NCI-H524 (cell line): ENCODE measurements around the gene SLC7A14.
A peak's percentile ranks its signal among the peaks of the same experiment; 100 is the strongest.

Source experiments
- DNase-seq, 2 experiments: peaks; one replicate each; lab custom pipeline; 2025; lab: John Stamatoyannopoulos, UW

SLC7A14 gene

DNA sequence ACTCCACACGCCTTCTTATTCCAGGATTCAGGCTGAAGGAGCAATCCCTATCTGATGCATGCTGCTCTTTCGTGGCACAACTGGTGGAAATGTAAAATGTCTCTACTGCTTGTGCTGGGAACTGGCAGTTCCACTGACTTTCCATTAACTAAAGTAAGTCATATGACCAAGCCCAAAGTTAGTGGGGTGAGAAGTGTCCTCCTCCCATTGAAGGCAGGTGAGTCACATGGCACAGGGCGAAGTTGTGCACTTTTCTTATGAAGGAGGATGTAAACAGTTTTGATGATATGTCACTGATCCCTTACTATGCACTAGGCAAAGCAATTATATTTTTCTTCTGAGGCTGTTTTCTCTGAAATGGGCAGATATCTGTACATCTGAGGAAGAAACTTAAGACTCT lies 51.6 kb downstream of the SLC7A14 start:
- no peak for DNase-seq

- DNase-seq, result peak; percentile 51 to 56
Measured at GRCh38 chr3:170532573-170532972, 53.3 kb downstream of the SLC7A14 start.

DNA sequence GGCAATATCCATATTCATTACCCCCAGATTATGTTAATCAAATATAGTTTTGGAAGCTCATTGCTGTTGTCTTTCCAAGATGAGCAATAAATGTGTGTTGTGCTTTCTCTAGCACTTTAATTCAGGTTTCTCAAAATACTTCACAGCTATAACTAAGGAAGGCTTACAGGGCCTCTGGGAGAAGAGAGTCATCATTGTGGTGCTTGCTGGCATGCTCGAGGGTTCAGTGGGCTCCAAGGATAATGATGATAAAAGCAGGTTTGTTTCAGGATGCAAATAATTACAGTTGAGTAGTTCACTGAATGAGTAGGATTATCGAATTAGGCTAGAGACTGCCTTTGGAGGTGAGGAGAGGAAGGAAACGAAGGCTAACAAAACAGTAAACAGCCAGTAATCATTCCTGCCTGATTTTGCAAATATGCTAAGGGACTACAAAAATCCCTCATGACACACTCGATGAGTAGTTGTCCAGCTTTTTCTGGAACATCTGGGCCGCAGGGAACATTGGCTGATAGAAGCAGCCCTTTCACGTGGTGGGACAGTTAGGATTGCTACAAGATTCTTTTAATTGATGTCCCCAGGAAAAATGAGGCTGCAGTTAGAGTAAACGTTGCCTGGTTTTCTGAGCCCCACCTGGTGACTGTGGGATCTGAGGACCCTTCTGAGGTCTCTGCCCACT lies 54.1 kb downstream of the SLC7A14 start:
- DNase-seq, result no peak

DNA sequence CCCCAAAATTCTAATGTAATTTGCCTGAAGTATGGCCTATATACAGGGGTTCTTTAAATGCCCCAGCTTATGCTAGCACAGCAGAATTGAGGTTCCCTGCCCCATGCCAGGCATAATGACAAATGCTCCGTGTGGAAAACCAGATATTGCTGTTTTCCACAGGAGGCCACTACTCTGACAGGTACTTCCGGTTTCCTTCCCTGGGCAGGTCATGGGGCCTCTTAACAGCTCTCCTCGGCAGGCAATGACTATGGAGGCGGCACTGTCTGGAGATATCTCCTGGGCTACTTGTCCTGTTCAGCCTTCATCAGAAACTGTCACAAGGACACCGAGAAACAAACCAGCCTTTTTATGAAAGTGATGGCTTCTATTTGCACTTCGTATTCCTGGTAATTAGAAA lies 54.8 kb downstream of the SLC7A14 start:
- DNase-seq, result no peak

DNA sequence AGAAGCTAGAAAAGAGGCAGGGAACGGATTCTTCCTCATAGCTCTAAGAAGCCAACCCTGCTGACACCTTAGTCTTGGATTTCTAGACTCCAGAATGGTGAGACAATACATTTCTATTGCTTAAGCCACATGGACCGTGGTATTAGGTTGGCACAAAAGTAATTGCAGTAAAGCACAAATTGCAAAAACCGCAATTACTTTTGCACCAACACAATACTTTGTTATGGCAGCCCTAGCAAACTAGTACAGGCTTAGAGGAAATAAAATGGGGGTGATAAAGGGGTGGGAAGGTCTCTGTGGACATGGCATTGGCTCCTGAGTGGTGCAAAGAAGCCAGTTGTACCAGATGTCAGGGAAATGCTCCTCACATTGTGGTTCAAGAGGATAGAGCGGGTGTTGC lies 56.0 kb downstream of the SLC7A14 start:
- DNase-seq, result no peak

- peak in 1 of 2 experiments; percentile 20 for DNase-seq
Measured at GRCh38 chr3:170529346-170529745, 56.5 kb downstream of the SLC7A14 start.

DNA sequence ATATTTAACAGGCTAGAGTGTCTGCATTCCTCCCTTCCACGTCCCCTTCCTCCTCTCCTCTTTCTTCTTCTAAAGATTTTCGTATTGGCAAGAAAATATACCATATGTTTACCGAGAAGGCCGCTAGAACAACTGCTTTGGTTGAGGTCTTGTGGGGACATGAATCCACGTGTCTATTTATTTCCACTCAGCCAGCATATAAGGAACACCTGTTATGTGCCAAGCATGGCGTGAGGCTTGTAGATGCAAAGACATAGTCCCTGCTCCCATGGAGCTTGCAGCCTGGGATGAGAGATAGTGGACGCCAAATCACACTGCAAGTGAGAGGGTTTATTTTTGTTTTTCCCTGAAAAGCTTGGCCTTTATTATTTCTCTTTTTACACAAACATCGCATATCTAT lies 57.1 kb downstream of the SLC7A14 start:
- peak; percentile 28 to 78 for DNase-seq

DNA sequence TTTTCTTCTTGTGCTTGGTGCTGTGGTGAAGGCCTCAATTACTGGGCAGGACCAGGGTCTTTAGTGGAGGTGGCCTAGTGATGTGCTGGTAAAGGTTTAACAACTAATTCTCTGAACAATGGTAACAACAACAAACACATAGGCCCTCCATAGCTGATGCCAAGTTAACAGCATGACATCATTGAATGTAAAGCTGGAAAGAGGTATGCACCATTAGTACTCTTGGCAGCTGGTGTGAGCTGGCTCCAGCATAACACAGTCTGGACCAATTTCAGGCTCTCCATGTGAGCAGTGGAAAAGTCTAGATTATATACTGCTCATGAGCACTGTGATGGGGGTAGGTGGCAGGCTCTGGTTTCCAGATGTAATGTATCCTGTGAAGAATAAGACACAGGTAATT lies 61.8 kb downstream of the SLC7A14 start:
- DNase-seq, result no peak

GRCh38 chr3:170523248-170523647 lies 62.6 kb downstream of the SLC7A14 start:
- no peak for DNase-seq

DNA sequence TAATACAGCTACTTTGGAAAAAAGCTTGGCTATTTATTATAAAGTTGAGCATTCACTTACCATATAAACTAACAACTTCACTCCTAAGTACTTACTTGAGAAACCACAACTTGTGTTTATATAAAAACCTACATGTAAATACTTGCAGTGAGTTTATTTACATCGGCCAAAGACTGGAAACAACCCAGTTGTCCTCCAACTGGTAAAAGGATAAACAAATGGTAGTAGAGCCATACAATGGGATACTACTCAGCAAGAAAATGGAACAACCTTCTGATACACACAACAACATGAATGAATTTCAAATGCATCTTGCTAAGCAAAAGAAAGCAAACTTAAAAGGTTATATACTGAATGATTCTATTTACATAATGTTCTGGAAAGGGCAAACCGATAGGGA lies 63.7 kb downstream of the SLC7A14 start:
- DNase-seq, result no peak

GRCh38 chr3:170520996-170521395 lies 64.9 kb downstream of the SLC7A14 start:
- DNase-seq, result no peak

DNA sequence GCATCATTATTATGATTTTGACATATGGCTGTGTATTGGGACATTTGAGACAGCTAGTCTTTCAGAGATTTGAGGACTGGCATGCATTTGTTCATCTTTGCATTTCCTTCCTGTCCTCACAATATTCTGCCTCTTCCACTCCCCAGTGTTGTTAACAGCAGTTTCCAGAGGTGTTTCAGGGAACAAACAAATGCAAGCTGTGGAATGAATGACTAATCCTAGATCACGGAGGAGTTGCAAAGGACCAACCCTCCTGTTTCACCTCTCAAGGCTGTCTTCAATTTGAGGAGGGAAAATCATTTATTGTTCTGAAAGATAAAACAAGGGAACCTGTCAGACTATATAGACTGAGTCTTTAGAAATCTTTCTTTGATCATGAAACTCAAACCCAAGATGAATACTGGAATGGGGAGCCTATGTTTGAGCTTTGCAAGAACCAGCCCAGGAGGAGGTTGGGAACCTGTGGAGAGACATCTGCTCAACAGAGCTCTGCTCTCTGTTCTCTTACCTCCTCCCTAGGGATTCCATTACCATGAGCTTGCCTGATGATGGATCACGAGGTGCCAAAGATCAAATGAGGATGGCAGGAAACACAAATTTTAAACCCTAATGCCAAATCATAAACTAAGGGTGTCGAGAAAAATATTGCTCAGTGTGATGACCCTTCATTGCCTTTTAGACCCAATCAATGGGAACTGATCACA lies 68.5 kb downstream of the SLC7A14 start:
- DNase-seq, result no peak

GRCh38 chr3:170513642-170514041 lies 72.2 kb downstream of the SLC7A14 start:
- DNase-seq, result no peak

DNA sequence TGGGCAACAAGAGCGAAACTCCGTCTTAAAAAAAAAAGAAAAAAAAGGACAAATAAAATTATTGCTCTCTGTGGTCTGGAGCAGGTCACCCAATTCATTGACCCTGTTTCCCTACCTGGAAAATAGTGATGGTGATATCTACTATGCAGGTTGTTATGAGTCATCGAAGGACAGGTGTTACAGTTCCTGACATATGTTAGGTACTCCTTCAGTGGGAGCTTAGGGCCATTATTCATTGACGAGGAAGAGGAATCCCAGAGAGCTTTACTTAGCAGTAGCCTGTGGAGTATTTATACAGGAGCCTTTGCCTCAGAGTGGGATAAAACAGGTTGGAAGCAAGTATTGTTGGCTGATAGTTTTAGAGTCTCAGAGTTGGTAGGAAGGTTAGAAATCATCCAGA lies 74.5 kb downstream of the SLC7A14 start:
- DNase-seq, result peak in 1 of 2 experiments; percentile 47

GRCh38 chr3:170508839-170509238 lies 77.0 kb downstream of the SLC7A14 start:
- DNase-seq, result no peak

DNA sequence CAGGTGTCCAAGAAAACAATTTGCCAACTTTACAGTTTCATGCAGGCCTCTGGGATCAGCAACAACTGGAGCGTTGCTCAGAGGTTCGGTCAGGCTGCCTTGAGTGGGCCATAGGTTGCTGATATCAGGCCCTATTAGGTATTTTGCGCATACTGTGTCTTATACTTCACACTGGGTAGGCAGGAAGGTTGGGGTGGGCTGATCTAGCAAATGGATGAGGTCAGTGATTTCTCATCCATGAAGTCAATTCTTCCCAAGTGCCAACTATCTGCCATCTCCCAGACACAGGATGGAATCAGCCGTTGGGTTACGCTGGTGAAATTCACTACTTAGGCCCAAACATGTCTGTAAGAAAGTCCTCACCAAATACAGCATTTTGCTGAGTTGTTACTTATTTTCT lies 77.6 kb downstream of the SLC7A14 start:
- no peak for DNase-seq

DNA sequence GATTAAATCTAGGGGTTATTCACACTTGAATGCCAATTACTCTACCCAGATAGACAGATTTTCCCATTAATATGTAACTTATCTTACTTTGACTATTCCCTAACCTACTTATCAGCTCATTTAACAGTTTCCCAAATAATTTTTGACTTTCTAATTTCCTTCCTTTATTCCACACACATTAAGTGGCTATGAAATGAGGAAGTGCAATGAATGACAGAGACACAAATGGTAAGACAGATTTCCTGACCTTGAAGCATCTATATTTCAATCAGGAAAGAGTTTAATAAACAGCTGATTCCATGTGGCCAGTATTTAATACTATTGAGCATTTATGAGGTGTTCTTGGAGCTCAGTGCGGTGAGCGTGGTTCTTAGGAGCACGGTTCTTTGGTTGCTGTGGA lies 78.8 kb downstream of the SLC7A14 start:
- no peak for DNase-seq

DNA sequence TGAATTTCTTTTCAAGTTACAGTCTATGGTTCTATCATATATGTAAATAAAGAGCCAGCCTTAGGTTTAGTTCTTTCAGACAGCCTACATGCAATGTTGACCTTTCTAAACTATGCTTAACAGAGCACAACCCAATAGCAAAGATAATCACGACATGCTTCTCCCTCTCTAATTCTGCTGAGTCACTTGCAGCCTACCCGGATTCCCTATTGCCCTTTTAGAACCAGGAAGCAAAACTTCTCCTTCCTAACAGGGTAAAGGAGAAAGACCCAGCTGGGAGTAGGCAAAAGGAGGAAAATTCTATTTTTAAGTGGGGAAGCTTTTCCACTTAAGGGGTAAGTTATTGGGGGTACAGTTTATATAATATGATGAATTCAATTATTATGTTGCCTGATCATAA lies 79.3 kb downstream of the SLC7A14 start:
- no peak for DNase-seq

DNA sequence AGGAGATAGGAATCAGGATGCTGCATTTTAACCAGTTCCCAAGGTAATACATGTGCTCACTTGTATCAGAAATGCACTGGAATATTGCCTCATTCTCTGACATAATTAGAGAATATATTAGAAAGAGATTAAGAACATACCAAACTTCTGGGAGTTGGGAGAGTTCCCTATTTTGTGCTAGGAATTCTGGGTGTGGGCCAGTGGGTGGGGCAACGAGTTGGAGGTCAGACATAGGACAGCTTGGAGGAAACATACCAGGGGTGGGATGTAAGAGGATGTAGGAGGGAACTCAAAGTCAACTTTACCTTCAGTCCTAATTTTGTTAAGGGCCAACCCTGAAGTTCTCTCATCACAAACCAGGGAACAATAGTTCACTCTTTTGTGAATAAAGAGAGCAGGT lies 83.6 kb downstream of the SLC7A14 start:
- DNase-seq, result no peak

- no peak for DNase-seq
Measured at GRCh38 chr3:170500995-170501394, 84.9 kb downstream of the SLC7A14 start.

DNA sequence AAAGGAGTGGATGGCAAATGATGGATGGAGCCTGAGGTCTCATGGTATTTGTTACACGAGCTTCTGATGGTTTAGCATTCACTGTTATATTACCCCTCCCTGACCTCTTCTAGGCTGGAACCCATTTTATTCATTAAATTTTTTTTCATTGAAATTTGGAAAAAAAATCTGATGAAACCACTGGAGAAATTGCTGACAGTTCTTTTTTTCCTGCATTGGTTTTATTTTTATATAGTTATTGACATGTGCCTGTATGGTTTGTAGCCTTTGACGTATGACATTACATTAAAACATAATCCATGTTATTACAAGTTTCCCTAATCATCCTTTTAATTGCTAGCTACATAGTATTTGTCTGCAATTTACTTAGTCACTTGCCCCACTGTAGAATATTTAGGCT lies 85.4 kb downstream of the SLC7A14 start:
- DNase-seq, result no peak

- peak; percentile 15 to 56 for DNase-seq
Measured at GRCh38 chr3:170499562-170500156, 86.2 kb downstream of the SLC7A14 start.
